Peyer's patch (tissue), 4 donors: ENCODE measurements around the gene PRXL2B.

ENCODE experiments used
- POLR2A ChIP-seq, 2 donors: fragments of 450-650 bp; IDR thresholded peaks; one replicate each; pipeline ENCODE4 v1.5.1; 2017; ENCODE audit warnings: antibody characterized with exemption in 2 of 2, mild to moderate bottlenecking in 2 of 2, moderate library complexity in 2 of 2
- TF ChIP-seq, protein P1 (sequence below), 6 experiments: fragments of 450-650 bp in 4 of 6; fragments of 200-600 bp in 2 of 6; sonication (generic) in 1 of 6; IDR thresholded peaks; one replicate each; pipeline ENCODE4 v1.5.1; 2017 to 2019; ENCODE audit warnings: antibody characterized with exemption in 6 of 6, mild to moderate bottlenecking in 3 of 6, moderate library complexity in 1 of 6

DNA sequence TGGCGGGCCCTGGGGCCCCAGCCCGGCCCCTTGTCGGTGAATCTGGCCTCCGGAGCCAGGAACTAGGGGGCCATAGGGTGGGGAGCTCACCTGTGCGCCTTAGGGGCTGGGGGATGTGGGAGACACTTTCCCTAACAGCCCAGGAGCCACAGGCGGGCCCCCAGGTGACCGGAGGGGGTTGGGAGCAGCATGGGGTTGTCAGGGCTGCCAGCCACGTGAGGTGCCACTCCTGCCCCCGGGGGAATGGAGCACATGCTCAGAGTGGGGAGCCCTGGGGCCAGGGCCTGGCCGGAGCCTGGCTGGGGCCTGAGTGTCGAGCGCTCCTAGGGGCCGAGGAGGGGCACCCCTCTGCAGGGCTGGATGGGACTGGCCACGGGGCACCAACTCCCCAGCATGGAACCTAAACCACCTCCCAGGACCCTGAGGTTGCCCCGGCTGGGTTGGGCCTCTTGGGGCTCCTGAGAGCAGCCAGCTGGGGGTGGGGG, 19.9 kb downstream of the PRXL2B start:
- TF ChIP-seq, protein P1, sequence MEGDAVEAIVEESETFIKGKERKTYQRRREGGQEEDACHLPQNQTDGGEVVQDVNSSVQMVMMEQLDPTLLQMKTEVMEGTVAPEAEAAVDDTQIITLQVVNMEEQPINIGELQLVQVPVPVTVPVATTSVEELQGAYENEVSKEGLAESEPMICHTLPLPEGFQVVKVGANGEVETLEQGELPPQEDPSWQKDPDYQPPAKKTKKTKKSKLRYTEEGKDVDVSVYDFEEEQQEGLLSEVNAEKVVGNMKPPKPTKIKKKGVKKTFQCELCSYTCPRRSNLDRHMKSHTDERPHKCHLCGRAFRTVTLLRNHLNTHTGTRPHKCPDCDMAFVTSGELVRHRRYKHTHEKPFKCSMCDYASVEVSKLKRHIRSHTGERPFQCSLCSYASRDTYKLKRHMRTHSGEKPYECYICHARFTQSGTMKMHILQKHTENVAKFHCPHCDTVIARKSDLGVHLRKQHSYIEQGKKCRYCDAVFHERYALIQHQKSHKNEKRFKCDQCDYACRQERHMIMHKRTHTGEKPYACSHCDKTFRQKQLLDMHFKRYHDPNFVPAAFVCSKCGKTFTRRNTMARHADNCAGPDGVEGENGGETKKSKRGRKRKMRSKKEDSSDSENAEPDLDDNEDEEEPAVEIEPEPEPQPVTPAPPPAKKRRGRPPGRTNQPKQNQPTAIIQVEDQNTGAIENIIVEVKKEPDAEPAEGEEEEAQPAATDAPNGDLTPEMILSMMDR (IDR thresholded peaks at IDR 0.05): no peak
- TF ChIP-seq POLR2A (IDR thresholded peaks at IDR 0.05): no peak
